Measurements from ENCODE around the gene MPPED1. TPM values are rescaled to one million over a fixed set of nuclear protein-coding genes. Genes with fewer than 3 reads are reported as not detected.

MPPED1 gene
- total RNA-seq, 1 experiment from 2014 or later = 0.28 TPM

GRCh38 chr22:43413826-43414225 is 2.0 kb downstream of the MPPED1 start:
- Histone ChIP-seq H4K5ac (ENCODE audit: insufficient read length, low read depth, low read length) (no peak overlapping the region), H2BK20ac (ENCODE audit: low read depth, low read length, poor library complexity, severe bottlenecking) (no peak overlapping the region), H3T11ph (ENCODE audit: low read length) (no peak overlapping the region), H3K9ac (ENCODE audit: extremely low read depth, insufficient read length, low read length) (no peak overlapping the region), H2BK12ac (ENCODE audit: insufficient read length, low read depth, low read length) (no peak overlapping the region), H3K79me2 (ENCODE audit: insufficient read depth, low read length) (no peaks in the 10 kb centered on the region), H2AFZ (ENCODE audit: low read length) (no peak overlapping the region), H3K79me1 (ENCODE audit: insufficient read depth, low read depth, low read length, poor library complexity, severe bottlenecking) (no peaks in the 10 kb centered on the region), H3K4me1 (ENCODE audit: insufficient read depth, low read length) (no peaks in the 10 kb centered on the region), H2AK5ac (ENCODE audit: insufficient read length, low read length) (no peak overlapping the region), H2BK120ac (ENCODE audit: low read depth, low read length, poor library complexity, severe bottlenecking) (no peak overlapping the region), H4K91ac (ENCODE audit: insufficient read length, low read depth, low read length) (no peak overlapping the region), H3K23me2 (ENCODE audit: insufficient read length, low read depth, low read length, poor library complexity, severe bottlenecking) (no peaks in the 10 kb centered on the region), H3K18ac (ENCODE audit: insufficient read length, low read depth, low read length) (no peak overlapping the region), H3K14ac (ENCODE audit: insufficient read depth, low read length) (no peak overlapping the region), H2BK5ac (ENCODE audit: insufficient read length, low read length) (no peak overlapping the region), H3K4ac (ENCODE audit: low read depth, low read length) (no peak overlapping the region), H3K4me2 (ENCODE audit: insufficient read depth, insufficient read length, low read length) (no peak overlapping the region), H3K9me3 (ENCODE audit: control insufficient read depth, low read depth, low read length) (no peaks in the 10 kb centered on the region), H3K23ac (ENCODE audit: insufficient read length, low read depth, low read length) (no peak overlapping the region), H3K56ac (ENCODE audit: insufficient read length, low read depth, low read length) (no peak overlapping the region), H3K27ac (ENCODE audit: insufficient read length, low read depth, low read length) (no peak overlapping the region), H4K20me1 (ENCODE audit: control insufficient read depth, insufficient read depth, insufficient read length) (no peaks in the 10 kb centered on the region), H4K8ac (replicated peaks; ENCODE audit: insufficient read length, low read depth, low read length) (no peak overlapping the region), H2BK15ac (ENCODE audit: low read depth, low read length) (no peak overlapping the region), H3K27me3 (ENCODE audit: insufficient read depth, low read length) (peaks cover 13% of the 10 kb centered on the region; the same call in 1 of the 2 replicates)
- H3K36me3 Mint-ChIP-seq (ENCODE audit: insufficient read depth in 1 of 3, low read depth in 3 of 3) = no peaks in the 10 kb centered on the region
- no CpG with 5 or more reads among the region's 11 CpGs for WGBS (ENCODE audit: extremely low coverage, insufficient read length, low lambda C conversion rate)
- peaks cover 80% of the 10 kb centered on the region for H3K27me3 Mint-ChIP-seq (ENCODE audit: low read depth)
- TF ChIP-seq CTCF (conservative IDR thresholded peaks at IDR 0.05) = no peak
- H3K9me3 Mint-ChIP-seq = no peaks in the 10 kb centered on the region
- H3K4me1 Mint-ChIP-seq = peaks cover 6 to 29% of the 10 kb centered on the region in 2 experiments
- peak overlapping the region in 1 of 2 experiments; percentile 34; a peak in 1 of 5 replicates for H3K4me3 Mint-ChIP-seq
- no peak overlapping the region for H3K27ac Mint-ChIP-seq
- no peak for DNase-seq

Measured in H9 (cell line).